HCT116 (cell line): Measurements from ENCODE around the gene S1PR2. TPM values are rescaled to one million over a fixed set of nuclear protein-coding genes. Genes with fewer than 3 reads are reported as not detected.

Experiments
- ATAC-seq: fragments of 200-7000 bp; cut with Tn5 transposase; 2 replicates; pipeline ENCODE4 v1.9.1; 2020; ENCODE audit warnings: mild to moderate bottlenecking, moderate library complexity
- BruUV-seq: library from RNA; stranded (reverse); fragments of 400-500 nt; replicated peaks from 2 replicates; lab custom pipeline; 2021; lab: Mats Ljungman, UMichigan
- CTCF ChIA-PET: fragments of 300-600 bp; sonication (Branson Sonifier 250); formaldehyde crosslinking; loops from one replicate; lab custom pipeline; 2021; ENCODE audit warnings: antibody characterized with exemption; lab: Charles Lee
- POLR2A ChIA-PET: fragments of 300-600, 350-600 bp; sonication (Branson Sonifier 250); formaldehyde crosslinking; loops from one replicate; lab custom pipeline; 2021; ENCODE audit warnings: antibody characterized with exemption; lab: Charles Lee
- RAD21 ChIA-PET, 2 experiments: fragments of 300-600 bp; sonication (Branson Sonifier 250); formaldehyde crosslinking; loops; one replicate each; lab custom pipeline; 2023; ENCODE audit warnings: low total read pairs in 2 of 2; ENCODE audit not compliant: uncharacterized antibody in 2 of 2, unreplicated experiment in 2 of 2, low non-redundant PET in 1 of 2; lab: Charles Lee
- DNase-seq: peaks from one replicate; pipeline ENCODE4 v3.0.0-alpha.2; 2010; ENCODE audit warnings: low read depth, low spot score
- H2AFZ ChIP-seq: fragments of 200-600 bp; shearing (Covaris generic), sonication (generic); 2 replicates; pipeline ENCODE4 v1.6.1; 2017; ENCODE audit warnings: low read depth, mixed run types, mixed read lengths, antibody characterized with exemption, low read length; ENCODE audit not compliant: poor library complexity, severe bottlenecking
- H3K27ac ChIP-seq: 2 replicates; pipeline ENCODE4 v1.5.1; 2012; ENCODE audit warnings: low read depth, low read length
- H3K27me3 ChIP-seq: fragments of 200-600 bp; sonication (generic); 2 replicates; pipeline ENCODE4 v1.6.1; 2016; ENCODE audit warnings: mixed run types, low read length, mixed read lengths; ENCODE audit not compliant: insufficient read depth
- H3K36me3 ChIP-seq, 2 experiments: fragments of 200-500 bp in 1 of 2; fragments of 200-600 bp in 1 of 2; sonication (Bioruptor generic) in 1 of 2; sonication (generic) in 1 of 2; 2 replicates each; pipeline versions ENCODE4 v1.5.1 to v1.6.1; 2014 to 2016; ENCODE audit warnings: low read length in 2 of 2, inconsistent platforms in 1 of 2, mixed read lengths in 1 of 2, mixed run types in 1 of 2; ENCODE audit not compliant: insufficient read depth in 2 of 2, control insufficient read depth in 1 of 2
- H3K4me1 ChIP-seq, 2 experiments: fragments of 200-600 bp in 1 of 2; sonication (generic) in 1 of 2; 2 replicates each; pipeline versions ENCODE4 v1.5.1 to v1.6.1; 2012 to 2017; ENCODE audit warnings: low read length in 2 of 2, inconsistent platforms in 1 of 2, mild to moderate bottlenecking in 1 of 2, mixed read lengths in 1 of 2, mixed run types in 1 of 2, moderate library complexity in 1 of 2; ENCODE audit not compliant: insufficient read depth in 2 of 2, control insufficient read depth in 1 of 2
- H3K4me2 ChIP-seq: fragments of 200-600 bp; sonication (generic); 2 replicates; pipeline ENCODE4 v1.6.1; 2017; ENCODE audit warnings: mixed run types, low read length, mixed read lengths
- H3K4me3 ChIP-seq, 2 experiments: fragments of 200-600 bp in 1 of 2; sonication (generic) in 1 of 2; replicated peaks in 1 of 2; 2 replicates each; pipeline ENCODE4 v1.5.1; 2011 to 2016; ENCODE audit warnings: low read length in 2 of 2, control low read depth in 1 of 2, low read depth in 1 of 2, mild to moderate bottlenecking in 1 of 2, mixed read lengths in 1 of 2, mixed run types in 1 of 2
- H3K79me2 ChIP-seq: fragments of 200-600 bp; sonication (generic); 2 replicates; pipeline ENCODE4 v1.6.1; 2017; ENCODE audit warnings: mild to moderate bottlenecking, mixed run types, low read length, moderate library complexity, mixed read lengths; ENCODE audit not compliant: insufficient read depth
- H3K9ac ChIP-seq: fragments of 200-600 bp; sonication (generic); 2 replicates; pipeline ENCODE4 v1.6.1; 2016; ENCODE audit warnings: low read length, mixed read lengths
- H3K9me2 ChIP-seq: fragments of 200-600 bp; sonication (generic), shearing (Covaris generic); 2 replicates; pipeline ENCODE4 v1.6.1; 2017; ENCODE audit warnings: mixed run types, mild to moderate bottlenecking, moderate library complexity; ENCODE audit not compliant: insufficient read depth
- H3K9me3 ChIP-seq, 2 experiments: fragments of 200-500 bp in 1 of 2; fragments of 200-600 bp in 1 of 2; sonication (Bioruptor generic) in 1 of 2; sonication (generic) in 1 of 2; 2 replicates each; pipeline ENCODE4 v1.6.1; 2014 to 2017; ENCODE audit warnings: low read length in 2 of 2, mixed read lengths in 2 of 2, inconsistent platforms in 1 of 2, low read depth in 1 of 2, mild to moderate bottlenecking in 1 of 2, mixed run types in 1 of 2, moderate library complexity in 1 of 2; ENCODE audit not compliant: control insufficient read depth in 1 of 2, insufficient read depth in 1 of 2
- H4K20me1 ChIP-seq: fragments of 200-600 bp; sonication (generic), shearing (Covaris generic); 2 replicates; pipeline ENCODE4 v1.6.1; 2017; ENCODE audit warnings: mixed run types, mild to moderate bottlenecking, moderate library complexity; ENCODE audit not compliant: insufficient read depth
- ATF3 ChIP-seq: IDR thresholded peaks from 2 replicates; pipeline ENCODE4 v1.6.1; 2012
- CBX3 ChIP-seq: IDR thresholded peaks from 2 replicates; pipeline ENCODE4 v1.6.1; 2012; ENCODE audit warnings: low read depth
- CTCF ChIP-seq, 3 experiments: fragments of 200-600 bp in 1 of 3; sonication (generic) in 1 of 3; IDR thresholded peaks in 2 of 3; conservative IDR thresholded peaks in 1 of 3; 2 replicates each; pipeline ENCODE4 v1.5.1; 2012 to 2017; ENCODE audit warnings: low read depth in 2 of 3, low read length in 2 of 3, antibody characterized with exemption in 1 of 3, borderline replicate concordance in 1 of 3, control low read depth in 1 of 3, mild to moderate bottlenecking in 1 of 3, mixed read lengths in 1 of 3, mixed run types in 1 of 3, moderate library complexity in 1 of 3; ENCODE audit not compliant: insufficient read depth in 1 of 3
- EZH2phosphoT487 ChIP-seq: fragments of 200-600 bp; IDR thresholded peaks from 2 replicates; pipeline ENCODE4 v1.6.1; 2018; ENCODE audit warnings: antibody characterized with exemption, borderline replicate concordance
- FOSL1 ChIP-seq: IDR thresholded peaks from 2 replicates; pipeline ENCODE4 v1.6.1; 2012; ENCODE audit warnings: low read depth
- JUND ChIP-seq: IDR thresholded peaks from 2 replicates; pipeline ENCODE4 v1.6.1; 2012
- POLR2AphosphoS5 ChIP-seq: IDR thresholded peaks from 2 replicates; pipeline ENCODE4 v1.6.1; 2011; ENCODE audit warnings: mild to moderate bottlenecking, low read depth, low read length, moderate library complexity
- ZFX ChIP-seq: fragments of 450-650 bp; IDR thresholded peaks from 2 replicates; pipeline ENCODE4 v1.6.1; 2017
- ZNF274 ChIP-seq: fragments of 200-500 bp; sonication (Bioruptor generic); IDR thresholded peaks from 2 replicates; pipeline ENCODE4 v1.6.1; 2014; ENCODE audit warnings: mild to moderate bottlenecking, low read depth, low read length, inconsistent platforms
- intact Hi-C: fragments of 100-400 bp; cut with micrococcal nuclease; formaldehyde crosslinking; loops from 2 replicates; pipeline ENCODE4 v1.10.0; 2022
- total RNA-seq: library from RNA; stranded (reverse); gene quantifications from one replicate; pipeline ENCODE4 v1.2.1, GENCODE V29; 2021; ENCODE audit not compliant: unreplicated experiment

The S1PR2 gene
- total RNA-seq, 1 experiment from 2014 or later = 6.1 TPM

GRCh38 chr19:10277795-10278589 is 46.9 kb upstream of the S1PR2 start (continued):
- TF ChIP-seq CTCF (IDR thresholded peaks at IDR 0.05 in 2 of 3, conservative IDR thresholded peaks at IDR 0.05 in 1 of 3; ENCODE audit: borderline replicate concordance in 1 of 3, insufficient read depth in 1 of 3, low read depth in 2 of 3, low read length in 2 of 3) (no peak), FOSL1 (no peak), JUND (no peak), ZNF274 (no peak), ZFX (no peak), POLR2AphosphoS5 (no peak), CBX3 (no peak)

- H3K9ac ChIP-seq = no peak overlapping the region
- H3K9me3 ChIP-seq = no peaks in the 10 kb centered on the region
- H3K27ac ChIP-seq = no peak overlapping the region
- POLR2A ChIA-PET = no interaction called here
- no peak for TF ChIP-seq CTCF (IDR thresholded peaks at IDR 0.05 in 2 of 3, conservative IDR thresholded peaks at IDR 0.05 in 1 of 3; ENCODE audit: borderline replicate concordance in 1 of 3, insufficient read depth in 1 of 3, low read depth in 2 of 3, low read length in 2 of 3)
- no peak for TF ChIP-seq ATF3
- no peak for TF ChIP-seq EZH2phosphoT487
- no peaks in the 10 kb centered on the region for H3K27me3 ChIP-seq
- H4K20me1 ChIP-seq = no peaks in the 10 kb centered on the region
- BruUV-seq = no TSS peak
- no peak overlapping the region for H2AFZ ChIP-seq
- H3K79me2 ChIP-seq = no peaks in the 10 kb centered on the region
- no peak overlapping the region for H3K4me3 ChIP-seq
- intact Hi-C loops = no loop called here
- H3K36me3 ChIP-seq = peaks cover 0 to 8% of the 10 kb centered on the region in 2 experiments; a peak in 2 of 4 replicates
- H3K4me2 ChIP-seq = no peak overlapping the region
- CTCF ChIA-PET = interaction anchor here (1.4 kb wide), 1 partner anchor 114 kb away, joined by 7 read pairs; no protein-coding TSS in a partner anchor
- ATAC-seq = no peak
- no peaks in the 10 kb centered on the region for H3K9me2 ChIP-seq
- H3K4me1 ChIP-seq = peaks cover 7 to 20% of the 10 kb centered on the region in 2 experiments; a peak in 3 of 4 replicates
- RAD21 ChIA-PET = no interaction called here
- DNase-seq = no peak
Observed at GRCh38 chr19:10274589-10274988, 43.5 kb upstream of the S1PR2 start.
